Stimulated activated CD8-positive, alpha-beta memory T cell treated with anti-CD3 and anti-CD28 coated beads, Interleukin-15, amount 100 ng/mL, for 1 hour (primary cell): Measurements from ENCODE around the gene NHLH1.

Experiments used
- DNase-seq: peaks from one replicate; pipeline ENCODE4 v3.0.0-alpha.2; 2020; ENCODE audit warnings: low read depth

NHLH1 gene

DNA sequence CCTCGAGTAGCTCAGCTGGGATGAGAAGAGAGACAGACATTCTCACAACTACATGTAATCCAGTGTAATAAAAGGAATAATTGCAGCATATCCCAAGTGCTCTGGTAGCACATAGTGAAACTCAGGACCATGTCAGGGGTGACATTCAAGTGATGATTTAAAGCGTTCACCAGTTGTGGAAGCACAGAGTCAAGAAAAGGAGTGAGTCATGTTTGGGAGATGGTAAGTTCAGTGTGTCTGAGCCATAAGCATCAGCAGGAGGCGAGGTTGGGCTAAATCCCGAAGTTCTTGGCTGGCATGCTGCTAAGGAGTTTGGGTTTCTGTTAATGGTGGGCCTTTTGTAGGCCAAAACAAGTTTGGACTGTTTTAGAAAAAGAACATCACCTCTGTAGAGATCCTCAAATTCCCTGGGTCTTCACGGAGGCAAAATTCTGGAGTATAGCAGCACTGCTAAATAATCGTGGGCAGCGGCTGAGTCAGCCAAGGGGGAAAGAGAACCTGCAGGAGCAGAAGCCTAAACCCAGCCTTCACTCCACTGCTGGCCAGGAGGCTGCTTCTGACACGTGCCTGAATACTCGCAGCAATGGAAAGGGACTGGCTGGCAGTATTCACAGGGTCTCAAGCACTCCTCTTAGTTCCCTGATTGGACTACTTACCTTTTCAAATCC lies 7.2 kb upstream of the NHLH1 start:
- DNase-seq = no peak

- DNase-seq = no peak
Measured at GRCh38 chr1:160360227-160360695, 6.6 kb upstream of the NHLH1 start.

- DNase-seq = no peak
Measured at GRCh38 chr1:160361199-160361598, 5.7 kb upstream of the NHLH1 start.

DNA sequence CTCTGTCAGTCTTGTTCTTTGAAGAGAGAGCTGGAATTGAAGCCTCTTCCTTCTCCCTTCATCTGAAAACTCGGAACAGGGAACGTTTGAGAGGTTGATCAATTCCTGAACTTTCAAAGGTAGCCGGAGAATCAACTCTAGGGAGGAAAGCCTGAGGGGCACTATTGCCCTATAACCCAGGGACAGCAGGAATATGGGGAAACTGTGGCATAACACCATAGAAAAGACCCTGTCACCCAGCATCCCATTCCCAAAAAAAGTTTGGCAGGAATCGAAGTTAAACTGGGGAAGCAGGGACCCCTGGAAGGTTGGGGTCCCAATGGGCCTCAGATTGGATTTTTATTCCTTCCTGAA lies 5.1 kb upstream of the NHLH1 start:
- no peak for DNase-seq

DNA sequence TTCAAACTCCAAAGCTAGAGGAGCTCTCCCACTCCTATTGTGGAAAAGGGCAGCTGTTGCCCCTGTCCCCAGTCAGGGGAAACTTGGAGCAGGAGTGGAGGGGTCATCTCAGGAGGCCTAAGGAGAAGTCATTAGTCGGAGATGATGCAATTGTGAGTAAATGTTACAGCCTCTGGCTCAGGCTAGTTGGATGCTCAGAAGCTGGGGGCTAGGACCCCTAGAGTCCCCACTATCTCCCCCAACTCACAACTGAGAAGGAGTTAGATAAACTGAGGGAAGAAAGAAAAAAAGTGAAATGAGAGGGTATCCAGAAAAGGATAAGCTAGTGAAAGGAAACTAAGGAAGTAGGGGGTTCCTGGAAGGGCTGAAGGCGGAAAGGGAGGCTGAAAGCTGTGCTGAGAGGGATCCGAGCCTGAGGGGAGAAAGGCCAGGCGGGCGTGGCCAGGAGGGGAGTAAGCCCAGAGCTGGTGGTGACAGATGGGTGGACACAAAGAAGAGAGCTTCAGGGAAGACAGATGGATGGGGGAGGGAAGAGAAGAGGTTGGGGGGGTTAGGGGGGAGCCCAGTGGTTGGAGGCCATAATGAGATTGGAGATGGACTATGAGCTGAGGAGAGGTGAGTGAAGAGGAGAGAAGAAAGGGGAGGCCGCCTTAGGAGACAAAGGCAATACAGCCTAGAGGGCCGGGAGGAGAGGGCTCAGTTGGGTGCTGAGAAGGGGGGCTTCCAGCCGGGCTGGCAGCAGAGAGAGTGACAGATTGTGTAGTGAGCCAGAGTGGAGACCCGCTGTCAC lies 4.5 kb upstream of the NHLH1 start:
- no peak for DNase-seq

DNA sequence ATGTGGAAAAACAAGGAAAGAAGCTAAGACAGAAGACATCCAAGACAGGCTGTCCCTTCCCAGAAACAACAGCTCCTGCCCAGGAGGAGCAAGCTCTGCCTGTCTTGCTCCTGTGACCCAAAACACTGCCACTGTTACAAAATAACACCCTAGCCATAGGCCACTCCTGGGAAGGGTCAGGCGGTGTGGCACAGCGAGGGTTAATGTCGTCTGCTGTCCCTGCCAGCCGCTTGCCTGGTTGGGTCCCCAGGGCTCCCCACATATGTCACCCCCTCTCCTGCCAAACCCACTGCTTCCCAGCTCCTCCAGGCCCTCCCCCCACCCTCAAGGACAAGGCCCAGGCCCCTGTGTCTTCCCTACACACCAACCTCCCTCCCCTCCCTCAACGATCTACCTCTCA lies 3.9 kb upstream of the NHLH1 start:
- DNase-seq = no peak

- no peak for DNase-seq
Measured at GRCh38 chr1:160363951-160364735, 2.7 kb upstream of the NHLH1 start.

GRCh38 chr1:160365325-160365724 lies 1.5 kb upstream of the NHLH1 start:
- no peak for DNase-seq

DNA sequence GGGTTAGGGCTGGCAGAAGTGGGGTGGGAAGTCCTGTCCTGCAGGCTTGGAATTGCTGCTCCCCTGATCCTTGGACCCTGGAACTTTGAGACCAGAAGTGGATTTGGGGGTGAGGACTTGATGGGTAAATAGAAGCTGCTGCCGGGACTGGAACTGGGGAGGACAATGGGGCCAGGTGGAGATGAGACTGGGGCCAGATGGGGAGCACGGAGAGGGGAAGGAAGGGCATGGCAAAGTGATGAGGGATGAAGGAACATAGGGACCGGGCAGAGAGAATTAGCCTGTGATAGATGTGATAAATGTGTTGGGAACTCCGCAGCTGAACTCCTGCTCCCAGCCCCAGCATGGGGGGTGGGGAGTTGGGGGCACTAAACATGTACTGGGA lies 637 bp downstream of the NHLH1 start:
- no peak for DNase-seq

DNA sequence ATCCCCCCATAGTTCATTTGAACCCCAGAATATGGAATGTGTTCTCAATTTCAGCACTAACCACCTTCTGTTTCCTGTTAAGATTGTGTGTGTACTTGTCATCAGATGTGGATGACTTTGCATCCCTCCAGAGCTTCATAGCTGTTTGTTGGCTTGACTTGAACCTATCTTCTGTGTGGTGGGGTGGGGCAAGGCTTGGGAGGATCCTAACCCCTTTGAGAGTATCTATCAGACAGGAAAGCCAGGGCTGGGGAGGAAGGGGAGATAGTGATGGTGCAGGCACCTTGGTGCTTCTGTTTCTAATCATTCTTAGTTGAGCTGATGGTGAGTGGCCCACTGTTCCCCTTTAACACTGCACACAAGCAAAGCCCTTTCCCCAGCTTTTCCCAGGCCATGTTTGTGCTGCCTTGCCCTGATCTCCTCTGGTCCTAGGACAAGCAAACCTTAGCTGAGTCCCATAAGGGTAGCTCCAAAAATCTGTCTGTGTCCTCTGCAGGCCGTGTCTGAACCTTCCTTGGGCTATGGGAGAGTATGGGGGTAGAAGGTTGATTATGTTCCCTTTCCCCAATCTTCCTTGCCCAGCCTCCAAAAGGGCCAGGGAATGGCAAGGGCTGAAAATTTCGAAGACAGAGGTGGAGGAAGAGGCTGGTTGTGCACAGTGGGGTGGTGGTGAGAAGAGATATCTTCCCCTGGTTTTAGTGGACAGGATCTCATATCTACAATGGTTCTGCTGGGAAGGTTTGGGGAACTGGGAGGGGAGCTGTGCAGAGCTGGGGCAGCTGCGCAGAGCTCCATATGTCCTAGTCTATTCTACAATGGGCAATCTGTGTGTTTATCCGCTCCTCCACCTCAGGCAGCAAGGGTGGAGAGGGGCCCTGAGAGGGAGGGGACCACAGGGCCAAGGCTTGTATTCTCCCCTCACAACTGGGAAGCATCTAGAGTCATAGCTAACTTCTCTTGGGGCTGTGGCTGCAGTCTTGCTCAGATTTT lies 1.4 kb downstream of the NHLH1 start:
- no peak for DNase-seq

DNA sequence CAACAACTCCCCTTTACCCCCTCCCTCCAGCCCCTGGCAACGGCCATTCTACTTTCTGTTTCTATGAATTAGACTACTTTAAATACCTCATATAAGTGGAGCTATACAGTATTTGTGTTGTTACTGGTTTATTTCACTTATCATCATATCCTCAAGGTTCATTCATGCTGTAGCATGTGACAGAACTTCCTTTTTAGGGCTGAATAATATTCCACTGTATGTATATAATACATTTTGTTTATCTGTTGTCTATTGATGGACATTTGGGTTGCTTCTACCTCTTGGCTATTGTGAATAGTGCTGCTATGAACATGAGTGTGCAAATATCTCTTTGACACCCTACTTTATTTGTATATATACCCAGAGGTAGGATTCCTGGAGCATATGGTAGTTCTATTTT lies 2.2 kb downstream of the NHLH1 start:
- DNase-seq = no peak

- no peak for DNase-seq
Measured at GRCh38 chr1:160370561-160371345, 3.9 kb downstream of the NHLH1 start.

DNA sequence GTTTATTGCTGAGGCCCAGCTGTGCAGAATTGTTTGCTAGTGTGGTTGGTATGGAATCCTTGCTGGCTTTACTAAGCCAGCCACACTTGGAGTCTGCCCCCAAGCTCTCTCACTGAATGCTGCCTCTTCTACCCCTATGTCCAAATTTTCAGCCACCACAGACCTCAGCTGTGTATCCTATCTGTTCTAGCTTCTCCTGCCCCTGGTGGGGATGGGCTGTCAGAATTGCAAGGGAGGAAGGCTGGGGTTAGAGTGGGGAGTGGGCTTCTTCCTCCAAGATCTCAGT lies 4.4 kb downstream of the NHLH1 start:
- no peak for DNase-seq

- DNase-seq = no peak
Measured at GRCh38 chr1:160371756-160372155, 4.9 kb downstream of the NHLH1 start.

DNA sequence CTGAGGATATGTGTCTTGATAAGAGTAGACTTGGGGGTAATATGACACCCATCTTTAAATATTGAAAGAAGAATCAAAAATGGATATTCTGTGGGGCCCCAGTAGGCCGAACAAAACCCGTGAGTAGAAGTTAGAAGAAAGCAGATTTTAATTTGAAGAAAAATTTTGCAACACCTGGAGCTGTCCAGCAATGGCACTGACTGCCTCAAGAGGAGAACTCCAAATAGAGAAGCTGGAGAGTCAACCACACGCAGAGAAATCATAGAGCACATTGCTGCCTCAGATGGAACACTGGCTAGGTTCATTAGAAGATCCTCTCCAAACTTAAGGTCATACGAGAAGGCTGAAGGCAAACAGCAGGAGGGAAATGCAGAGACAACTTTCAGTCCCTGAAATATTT lies 6.8 kb downstream of the NHLH1 start:
- no peak for DNase-seq

DNA sequence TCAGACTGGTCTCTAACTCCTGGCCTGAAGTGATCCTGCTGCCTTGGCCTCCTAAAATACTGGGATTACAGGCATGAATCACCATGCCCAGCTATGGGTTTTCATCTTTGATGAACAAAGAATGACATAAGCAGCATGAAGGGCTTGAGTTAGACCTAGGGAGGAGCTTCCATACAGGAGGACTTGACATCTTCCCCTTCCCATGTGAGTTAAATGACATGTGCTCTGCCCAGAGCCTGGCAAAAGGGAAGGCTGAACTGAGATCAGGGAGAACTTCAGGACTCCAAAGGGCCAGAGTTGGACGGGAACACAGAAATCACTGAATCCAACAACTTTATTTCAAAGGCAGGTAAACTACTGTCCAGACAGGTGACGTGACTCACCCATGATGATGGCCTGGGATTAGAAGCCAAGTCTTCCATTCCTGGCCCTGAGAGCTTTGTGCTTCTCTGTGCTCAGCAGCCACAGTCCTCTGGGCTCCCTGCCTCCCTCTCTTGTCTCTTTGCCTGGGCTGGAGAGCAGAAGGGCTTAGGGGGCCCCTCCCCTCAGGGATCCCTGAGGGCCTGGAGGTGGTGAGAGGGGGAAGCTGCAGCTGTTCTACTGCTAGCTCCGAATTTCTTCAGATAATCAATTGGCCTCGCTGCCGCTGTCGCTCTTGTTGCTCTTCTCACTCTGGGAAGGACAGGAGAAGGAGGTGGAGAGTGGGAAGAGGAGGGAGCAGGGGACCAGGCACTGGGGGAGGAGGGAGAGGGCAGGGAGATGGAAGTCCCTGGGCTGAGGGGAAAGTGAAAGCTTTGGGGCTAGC lies 7.6 kb downstream of the NHLH1 start:
- no peak for DNase-seq

DNA sequence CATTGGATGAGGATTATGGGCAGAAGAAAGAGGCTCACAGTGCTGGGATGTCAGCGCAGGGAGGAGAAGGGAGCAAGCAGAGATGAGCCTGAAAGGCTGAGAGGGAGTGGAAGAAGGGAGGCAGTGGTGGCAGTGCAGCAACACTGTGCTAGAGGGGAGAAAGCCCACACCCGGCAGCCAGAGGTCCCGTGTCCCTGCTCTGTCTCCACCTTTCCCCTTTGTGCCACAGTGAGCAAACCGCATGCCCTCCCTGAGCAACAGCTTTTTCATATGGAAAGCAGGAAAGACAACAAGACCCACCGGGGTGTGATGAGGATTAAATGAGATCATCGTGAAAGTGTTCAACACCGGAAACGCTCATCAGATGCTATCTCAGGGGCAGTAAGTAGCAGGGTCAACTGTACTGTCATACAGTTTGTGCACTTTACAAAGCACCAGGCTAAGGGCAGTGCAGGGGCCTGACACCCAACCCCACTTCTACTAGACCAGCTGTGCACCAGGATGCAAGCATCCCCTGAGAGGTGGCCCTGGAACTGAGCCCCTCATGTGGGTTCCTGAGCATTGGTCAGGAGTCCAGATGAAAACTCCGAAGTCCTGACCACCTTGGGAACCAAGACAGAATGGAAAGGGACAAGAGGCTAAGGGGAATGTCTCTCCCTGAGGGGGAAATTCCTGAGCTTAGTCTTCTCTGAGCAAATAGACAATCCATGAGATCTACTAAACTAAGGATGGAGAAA lies 9.1 kb downstream of the NHLH1 start:
- DNase-seq = no peak

GRCh38 chr1:160376525-160377131 lies 9.8 kb downstream of the NHLH1 start:
- DNase-seq = no peak

DNA sequence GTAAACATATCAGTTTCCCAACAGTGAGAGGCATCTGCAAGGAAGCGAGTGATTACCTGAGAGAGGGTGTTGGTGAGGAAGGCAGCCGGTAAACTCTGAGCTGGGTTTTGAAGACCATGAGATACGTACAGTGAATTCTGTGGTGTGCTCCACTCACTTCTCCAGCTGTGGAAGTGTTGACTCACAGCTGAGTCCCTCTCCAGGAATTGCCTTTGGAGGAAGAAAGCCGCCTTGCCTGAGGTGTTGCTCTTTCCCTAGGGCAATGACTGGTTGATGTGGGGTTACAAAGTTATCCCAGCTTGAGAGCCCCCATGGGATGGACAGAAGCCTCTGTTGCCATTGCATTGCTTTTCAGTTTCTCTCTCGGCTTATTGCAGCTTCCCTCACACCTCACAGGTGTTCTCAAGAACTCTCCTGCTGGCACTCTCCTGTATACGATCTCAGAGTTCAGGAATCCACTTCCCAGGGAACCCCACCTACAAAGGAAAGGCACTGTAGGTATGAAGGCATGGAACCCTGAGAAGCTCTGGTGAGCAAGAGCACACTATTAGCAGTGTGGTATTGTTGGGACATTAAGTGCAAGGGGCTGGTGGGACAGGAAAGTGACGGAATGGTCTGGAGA lies 10.8 kb downstream of the NHLH1 start:
- no peak for DNase-seq
